CD4-positive, alpha-beta T cell (primary cell): ENCODE results near the gene COL20A1. TPM values are rescaled to one million over a fixed set of nuclear protein-coding genes. Genes with fewer than 3 reads are reported as not detected.
"Not testable (repeated sequence)": the region's sequence is repeated elsewhere in the genome, so short reads cannot be mapped to it uniquely, and the experiment has no call there.

Source experiments
- ATAC-seq: fragments of 200-7000 bp; cut with Tn5 transposase; one replicate; pipeline ENCODE4 v1.10.0; 2022; ENCODE audit warnings: mild to moderate bottlenecking; ENCODE audit not compliant: poor library complexity
- CTCF ChIA-PET: fragments of 350-600 bp; sonication (Branson Sonifier 250); formaldehyde crosslinking; loops from one replicate; lab custom pipeline; 2021; ENCODE audit warnings: antibody characterized with exemption, inconsistent platforms; lab: Charles Lee
- POLR2A ChIA-PET: fragments of 350-600 bp; sonication (Branson Sonifier 250); formaldehyde crosslinking; loops from one replicate; lab custom pipeline; 2021; ENCODE audit warnings: antibody characterized with exemption, inconsistent platforms; lab: Charles Lee
- DNase-seq, 14 experiments: peaks; one replicate each; pipeline ENCODE4 v3.0.0-alpha.2; 2013 to 2020; ENCODE audit warnings: mixed read lengths in 2 of 14
- H3K27ac ChIP-seq, 2 donors: one replicate each; pipeline versions ENCODE4 v1.5.1 to v1.7.0; 2013; ENCODE audit warnings: low read length in 2 of 2, low read depth in 1 of 2, mild to moderate bottlenecking in 1 of 2
- H3K27me3 ChIP-seq, 2 experiments: 1 replicate in 1 of 2; 2 replicates in 1 of 2; pipeline versions ENCODE4 v1.6.1 to v1.7.0; 2013; ENCODE audit warnings: low read length in 2 of 2, control low read depth in 1 of 2, mild to moderate bottlenecking in 1 of 2, moderate library complexity in 1 of 2; ENCODE audit not compliant: insufficient read depth in 2 of 2, control insufficient read depth in 1 of 2
- H3K36me3 ChIP-seq: one replicate; pipeline ENCODE4 v1.6.1; 2013; ENCODE audit warnings: low read length, control low read depth; ENCODE audit not compliant: insufficient read depth
- H3K4me1 ChIP-seq: one replicate; pipeline ENCODE4 v1.6.1; 2013; ENCODE audit warnings: low read length, control low read depth; ENCODE audit not compliant: insufficient read depth
- H3K4me3 ChIP-seq: one replicate; pipeline ENCODE4 v1.5.1; 2013; ENCODE audit warnings: mild to moderate bottlenecking, low read length, moderate library complexity
- H3K9me3 ChIP-seq, 2 experiments: 1 replicate in 1 of 2; 2 replicates in 1 of 2; pipeline versions ENCODE4 v1.6.1 to v1.7.0; 2013; ENCODE audit warnings: low read length in 2 of 2, mild to moderate bottlenecking in 2 of 2, control low read depth in 1 of 2, moderate library complexity in 1 of 2; ENCODE audit not compliant: control insufficient read depth in 1 of 2, insufficient read depth in 1 of 2
- H3K27ac Mint-ChIP-seq: one replicate; pipeline ENCODE4 v1.8.0; 2020; ENCODE audit warnings: mixed read lengths
- H3K27me3 Mint-ChIP-seq: one replicate; pipeline ENCODE4 v1.8.0; 2021; ENCODE audit warnings: mixed read lengths
- H3K36me3 Mint-ChIP-seq: one replicate; pipeline ENCODE4 v1.8.0; 2021; ENCODE audit warnings: low read depth, mixed read lengths
- H3K4me1 Mint-ChIP-seq: one replicate; pipeline ENCODE4 v1.8.0; 2021; ENCODE audit warnings: low read depth, mixed read lengths
- H3K4me3 Mint-ChIP-seq: one replicate; pipeline ENCODE4 v1.8.0; 2020; ENCODE audit warnings: mild to moderate bottlenecking, mixed read lengths
- H3K9me3 Mint-ChIP-seq: one replicate; pipeline ENCODE4 v1.8.0; 2020; ENCODE audit warnings: mixed read lengths
- CTCF ChIP-seq: fragments of 200-600 bp; IDR thresholded peaks from one replicate; pipeline ENCODE4 v1.8.0; 2022; ENCODE audit warnings: antibody characterized with exemption, mild to moderate bottlenecking
- intact Hi-C, 2 experiments: fragments of 100-400 bp; cut with DNase I in 1 of 2; cut with micrococcal nuclease in 1 of 2; formaldehyde crosslinking; loops; one replicate each; pipeline versions ENCODE4 v1.15.1 to v1.9.0; 2023 to 2025; cut with DNase I, micrococcal nuclease
- total RNA-seq, 174 experiments: library from RNA in 2 of 174; stranded (reverse) in 2 of 174; gene quantifications; one replicate each; pipeline ENCODE4 v1.2.3 and lab custom pipeline; 2021 to 2026

Gene COL20A1
- total RNA-seq, 2 experiments from 2014 or later = 0.03 TPM; not detected in 1

GRCh38 chr20:63249891-63250290, 43.1 kb upstream of the COL20A1 start:
- no peak overlapping the region for H3K4me3 Mint-ChIP-seq
- Histone ChIP-seq H3K27ac (no peak overlapping the region), H3K4me1 (peaks cover 14% of the 10 kb centered on the region), H3K9me3 (peaks cover 0 to 8% of the 10 kb centered on the region in 2 experiments), H3K4me3 (no peak overlapping the region), H3K27me3 (peaks cover 27 to 43% of the 10 kb centered on the region in 2 experiments), H3K36me3 (no peaks in the 10 kb centered on the region)
- no peak for TF ChIP-seq CTCF
- H3K27me3 Mint-ChIP-seq = peaks cover 47% of the 10 kb centered on the region
- ChIA-PET CTCF (no interaction called here), POLR2A (no interaction called here)
- H3K27ac Mint-ChIP-seq = no peak overlapping the region
- no peaks in the 10 kb centered on the region for H3K9me3 Mint-ChIP-seq
- DNase-seq (no peak), ATAC-seq (no peak)
- peaks cover 6% of the 10 kb centered on the region for H3K4me1 Mint-ChIP-seq
- intact Hi-C loops = no loop called here
- no peaks in the 10 kb centered on the region for H3K36me3 Mint-ChIP-seq

- H3K9me3 Mint-ChIP-seq, H3K4me1 Mint-ChIP-seq, CTCF ChIA-PET, H3K27ac Mint-ChIP-seq, POLR2A ChIA-PET, H3K36me3 Mint-ChIP-seq, ATAC-seq, H3K4me3 ChIP-seq, H3K36me3 ChIP-seq, H3K4me3 Mint-ChIP-seq, H3K9me3 ChIP-seq, intact Hi-C loops, DNase-seq, H3K27ac ChIP-seq: not testable (repeated sequence)
- H3K27me3 ChIP-seq = peaks cover 39 to 56% of the 10 kb centered on the region in 2 experiments
- peaks cover 14% of the 10 kb centered on the region for H3K4me1 ChIP-seq
- peaks cover 56% of the 10 kb centered on the region for H3K27me3 Mint-ChIP-seq
These were observed 41.6 kb upstream of the COL20A1 start for GRCh38 chr20:63251350-63251749.

GRCh38 chr20:63252284-63252711, 40.7 kb upstream of the COL20A1 start:
- H3K36me3 Mint-ChIP-seq = no peaks in the 10 kb centered on the region
- no peak overlapping the region for H3K27ac Mint-ChIP-seq
- ChIA-PET POLR2A (no interaction called here), CTCF (no interaction called here)
- no peak overlapping the region for H3K27ac ChIP-seq
- no peaks in the 10 kb centered on the region for H3K36me3 ChIP-seq
- H3K4me1 Mint-ChIP-seq = peaks cover 6% of the 10 kb centered on the region
- no peak overlapping the region for H3K4me3 ChIP-seq
- intact Hi-C loops = no loop called here
- peaks cover 39 to 56% of the 10 kb centered on the region in 2 experiments for H3K27me3 ChIP-seq
- DNase-seq = no peak
- H3K9me3 ChIP-seq = peaks cover 0 to 8% of the 10 kb centered on the region in 2 experiments
- H3K27me3 Mint-ChIP-seq = peaks cover 65% of the 10 kb centered on the region
- no peak overlapping the region for H3K4me3 Mint-ChIP-seq
- no peak for ATAC-seq
- no peak for TF ChIP-seq CTCF
- peaks cover 9% of the 10 kb centered on the region for H3K4me1 ChIP-seq
- no peaks in the 10 kb centered on the region for H3K9me3 Mint-ChIP-seq

GRCh38 chr20:63253065-63253437, 39.9 kb upstream of the COL20A1 start:
- Mint-ChIP-seq H3K27me3 (peaks cover 71% of the 10 kb centered on the region), H3K4me3 (peak overlapping the region; percentile 51), H3K27ac (no peak overlapping the region), H3K36me3 (no peaks in the 10 kb centered on the region), H3K4me1 (peaks cover 6% of the 10 kb centered on the region), H3K9me3 (no peaks in the 10 kb centered on the region)
- peaks cover 41 to 49% of the 10 kb centered on the region in 2 experiments for H3K27me3 ChIP-seq
- ChIA-PET POLR2A (no interaction called here), CTCF (no interaction called here)
- H3K36me3 ChIP-seq = no peaks in the 10 kb centered on the region
- H3K4me1 ChIP-seq = peaks cover 9% of the 10 kb centered on the region
- H3K9me3 ChIP-seq = peaks cover 0 to 8% of the 10 kb centered on the region in 2 experiments
- DNase-seq (no peak), ATAC-seq (no peak)
- intact Hi-C loops = no loop called here
- TF ChIP-seq CTCF = no peak
- H3K4me3 ChIP-seq = no peak overlapping the region
- H3K27ac ChIP-seq = no peak overlapping the region
